Smooth muscle cell (in vitro differentiated cells): ENCODE results near the gene TECPR2. TPM values are rescaled to one million over a fixed set of nuclear protein-coding genes. Genes with fewer than 3 reads are reported as not detected.

Experiments
- DNase-seq: peaks from one replicate; lab custom pipeline; 2025; ENCODE audit not compliant: unreplicated experiment; lab: John Stamatoyannopoulos, UW
- H2AFZ ChIP-seq: fragments of 200-600 bp; sonication (generic); 2 replicates; pipeline ENCODE4 v1.6.0; 2016; ENCODE audit warnings: antibody characterized with exemption, low read depth, mild to moderate bottlenecking
- H3F3A ChIP-seq: fragments of 200-600 bp; sonication (generic); 2 replicates; pipeline ENCODE4 v1.6.0; 2017; ENCODE audit warnings: antibody characterized with exemption, low read depth
- H3K27ac ChIP-seq: fragments of 200-600 bp; sonication (generic); 2 replicates; pipeline ENCODE4 v1.5.1; 2016; ENCODE audit warnings: low read depth, mild to moderate bottlenecking
- H3K27me3 ChIP-seq: fragments of 200-600 bp; sonication (generic); 2 replicates; pipeline ENCODE4 v1.6.1; 2016; ENCODE audit warnings: low read depth, mild to moderate bottlenecking
- H3K36me3 ChIP-seq: fragments of 200-600 bp; sonication (generic); 2 replicates; pipeline ENCODE4 v1.5.1; 2016; ENCODE audit warnings: low read depth
- H3K4me1 ChIP-seq: fragments of 200-600 bp; sonication (generic); 2 replicates; pipeline ENCODE4 v1.5.1; 2016; ENCODE audit warnings: low read depth
- H3K4me2 ChIP-seq: fragments of 200-600 bp; sonication (generic); 2 replicates; pipeline ENCODE4 v1.6.0; 2016; ENCODE audit warnings: mild to moderate bottlenecking
- H3K4me3 ChIP-seq: fragments of 200-600 bp; sonication (generic); 2 replicates; pipeline ENCODE4 v1.5.1; 2016; ENCODE audit warnings: mild to moderate bottlenecking
- H3K79me2 ChIP-seq: fragments of 200-600 bp; sonication (generic); 2 replicates; pipeline ENCODE4 v1.6.0; 2016; ENCODE audit warnings: low read depth, mild to moderate bottlenecking
- H3K9ac ChIP-seq: fragments of 200-600 bp; sonication (generic); 2 replicates; pipeline ENCODE4 v1.6.0; 2016; ENCODE audit warnings: low read depth
- H3K9me3 ChIP-seq: fragments of 200-600 bp; sonication (generic); replicated peaks from 2 replicates; pipeline ENCODE4 v1.5.1; 2016; ENCODE audit warnings: low read depth
- H4K20me1 ChIP-seq: fragments of 200-600 bp; sonication (generic); 2 replicates; pipeline ENCODE4 v1.6.0; 2016; ENCODE audit warnings: low read depth
- WGBS: methylation state at CpG from one replicate; pipeline ENCODE4 v1.1.7; 2016; ENCODE audit warnings: low lambda C conversion rate; 5-methylcytosine and 5-hydroxymethylcytosine counted together
- polyA plus RNA-seq: library from polyadenylated mRNA; unstranded; fragments of >200 nt; fragmentation: Nextera tagmentation; extraction: Ambion mirVana; gene quantifications from 2 replicates; pipeline ENCODE4 v1.2.1, GENCODE V29; 2016
- total RNA-seq: library from RNA; depleted of rRNA; stranded (reverse); fragments of >200 nt; gene quantifications from 2 replicates; pipeline ENCODE4 v1.2.3, GENCODE V29; 2014
- TF ChIP-seq, protein P1 (sequence below): fragments of 200-600 bp; sonication (generic); IDR thresholded peaks from 2 replicates; pipeline ENCODE4 v1.5.1; 2017; ENCODE audit warnings: borderline replicate concordance, mild to moderate bottlenecking, antibody characterized with exemption; ENCODE audit not compliant: insufficient read depth, poor library complexity, severe bottlenecking

The TECPR2 gene
- total and polyA plus RNA-seq, 2 experiments from 2014 or later: 11.0 to 12.2 TPM

- WGBS: 93% methylated on average over 20 of the region's 20 CpGs
These were observed 139.1 kb downstream of the TECPR2 start for GRCh38 chr14:102501751-102502315.

DNA sequence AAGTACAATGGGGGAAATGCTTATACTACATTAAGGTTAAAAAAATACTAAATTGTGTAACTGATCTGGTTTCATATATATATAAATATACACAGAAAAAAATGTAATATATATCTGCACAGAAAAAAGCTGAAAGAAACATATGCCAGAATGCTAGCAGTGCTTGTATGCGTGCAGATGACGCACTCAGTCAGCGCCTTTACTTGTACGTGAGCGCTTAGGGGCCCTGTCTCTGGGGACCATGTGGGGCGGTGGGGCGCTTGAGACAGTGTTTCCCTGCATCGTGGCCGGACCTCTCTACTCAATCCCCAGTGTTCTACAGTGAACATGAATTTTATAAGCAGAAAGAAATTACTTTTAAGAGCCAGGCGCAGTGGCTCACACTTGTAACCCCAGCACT lies 139.8 kb downstream of the TECPR2 start:
- H3K27ac ChIP-seq: no peak overlapping the region
- TF ChIP-seq, protein P1, sequence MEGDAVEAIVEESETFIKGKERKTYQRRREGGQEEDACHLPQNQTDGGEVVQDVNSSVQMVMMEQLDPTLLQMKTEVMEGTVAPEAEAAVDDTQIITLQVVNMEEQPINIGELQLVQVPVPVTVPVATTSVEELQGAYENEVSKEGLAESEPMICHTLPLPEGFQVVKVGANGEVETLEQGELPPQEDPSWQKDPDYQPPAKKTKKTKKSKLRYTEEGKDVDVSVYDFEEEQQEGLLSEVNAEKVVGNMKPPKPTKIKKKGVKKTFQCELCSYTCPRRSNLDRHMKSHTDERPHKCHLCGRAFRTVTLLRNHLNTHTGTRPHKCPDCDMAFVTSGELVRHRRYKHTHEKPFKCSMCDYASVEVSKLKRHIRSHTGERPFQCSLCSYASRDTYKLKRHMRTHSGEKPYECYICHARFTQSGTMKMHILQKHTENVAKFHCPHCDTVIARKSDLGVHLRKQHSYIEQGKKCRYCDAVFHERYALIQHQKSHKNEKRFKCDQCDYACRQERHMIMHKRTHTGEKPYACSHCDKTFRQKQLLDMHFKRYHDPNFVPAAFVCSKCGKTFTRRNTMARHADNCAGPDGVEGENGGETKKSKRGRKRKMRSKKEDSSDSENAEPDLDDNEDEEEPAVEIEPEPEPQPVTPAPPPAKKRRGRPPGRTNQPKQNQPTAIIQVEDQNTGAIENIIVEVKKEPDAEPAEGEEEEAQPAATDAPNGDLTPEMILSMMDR: no peak
- no peaks in the 10 kb centered on the region for H3F3A ChIP-seq
- no peak overlapping the region for H3K9ac ChIP-seq
- no peaks in the 10 kb centered on the region for H4K20me1 ChIP-seq
- H3K4me2 ChIP-seq: no peak overlapping the region
- DNase-seq: no peak
- no peaks in the 10 kb centered on the region for H3K4me1 ChIP-seq
- no peaks in the 10 kb centered on the region for H3K79me2 ChIP-seq
- 97% methylated on average over 10 of the region's 10 CpGs for WGBS
- H3K9me3 ChIP-seq: no peaks in the 10 kb centered on the region
- H2AFZ ChIP-seq: no peak overlapping the region
- H3K36me3 ChIP-seq: no peaks in the 10 kb centered on the region
- no peak overlapping the region for H3K4me3 ChIP-seq
- no peaks in the 10 kb centered on the region for H3K27me3 ChIP-seq

More at GRCh38 chr14:102501751-102502315, 139.1 kb downstream of the TECPR2 start:
- TF ChIP-seq, protein P1: no peak
- no peak overlapping the region for H3K4me2 ChIP-seq
- H3K9ac ChIP-seq: no peak overlapping the region
- no peak overlapping the region for H3K27ac ChIP-seq
- H3K4me1 ChIP-seq: no peaks in the 10 kb centered on the region
- no peaks in the 10 kb centered on the region for H3K36me3 ChIP-seq
- no peaks in the 10 kb centered on the region for H3K79me2 ChIP-seq
- H3F3A ChIP-seq: no peaks in the 10 kb centered on the region
- no peaks in the 10 kb centered on the region for H3K27me3 ChIP-seq
- no peaks in the 10 kb centered on the region for H3K9me3 ChIP-seq
- no peaks in the 10 kb centered on the region for H4K20me1 ChIP-seq
- no peak overlapping the region for H3K4me3 ChIP-seq
- DNase-seq: no peak
- no peak overlapping the region for H2AFZ ChIP-seq

DNA sequence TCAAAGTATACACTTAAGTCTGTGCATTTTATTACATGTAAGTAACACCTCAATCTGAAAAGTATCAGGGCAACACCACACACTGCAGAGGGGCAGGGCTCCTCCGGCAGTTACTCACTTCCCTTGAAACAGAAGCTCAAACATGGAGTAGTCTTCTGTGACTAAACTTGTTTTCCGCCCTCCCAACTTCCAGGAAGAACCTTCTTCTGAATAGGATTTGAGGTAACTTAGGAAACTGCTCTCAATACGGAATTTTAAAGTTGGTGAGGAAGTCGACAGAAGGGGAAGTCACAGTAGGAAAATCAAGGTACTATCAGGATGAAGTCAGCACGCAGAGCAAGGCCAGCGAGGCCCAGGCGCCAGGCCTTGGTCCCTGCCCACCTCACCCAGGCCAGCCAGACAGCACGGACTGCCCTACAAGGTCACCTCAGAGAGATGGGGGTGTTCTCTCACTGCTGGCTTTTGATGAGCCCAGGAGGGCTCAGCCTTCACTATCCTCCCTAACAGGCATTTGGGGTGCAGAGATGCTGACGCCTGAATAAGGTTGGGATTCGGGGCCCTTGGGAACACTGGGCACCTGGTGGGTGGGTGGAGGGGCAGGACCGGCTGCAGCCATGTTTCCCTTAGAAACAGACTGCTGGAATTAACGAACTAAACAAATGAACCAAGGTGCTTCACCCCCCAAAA lies 141.0 kb downstream of the TECPR2 start:
- no peaks in the 10 kb centered on the region for H3K27me3 ChIP-seq
- no peaks in the 10 kb centered on the region for H3F3A ChIP-seq
- no peak overlapping the region for H3K4me3 ChIP-seq
- DNase-seq: no peak
- H3K79me2 ChIP-seq: no peaks in the 10 kb centered on the region
- no peaks in the 10 kb centered on the region for H3K36me3 ChIP-seq
- peaks cover 2% of the 10 kb centered on the region for H3K4me1 ChIP-seq
- WGBS: 93% methylated on average over 12 of the region's 12 CpGs
- no peak overlapping the region for H3K4me2 ChIP-seq
- no peak overlapping the region for H3K9ac ChIP-seq
- H3K27ac ChIP-seq: no peak overlapping the region
- no peaks in the 10 kb centered on the region for H4K20me1 ChIP-seq
- H2AFZ ChIP-seq: no peak overlapping the region
- H3K9me3 ChIP-seq: no peaks in the 10 kb centered on the region
- TF ChIP-seq, protein P1: no peak
